ENCODE data around the gene EYS. TPM values are rescaled to one million over a fixed set of nuclear protein-coding genes. Genes with fewer than 3 reads are reported as not detected.

Gene EYS
- total RNA-seq, 1 donor from 2014 or later, result not detected

- no peak overlapping the region for H3K4me3 Mint-ChIP-seq (ENCODE audit: unreplicated experiment)
- no peak for TF ChIP-seq CTCF (IDR thresholded peaks at IDR 0.05)
- peaks cover 2% of the 10 kb centered on the region for H3K4me1 Mint-ChIP-seq (ENCODE audit: unreplicated experiment)
- no peaks in the 10 kb centered on the region for H3K36me3 Mint-ChIP-seq (ENCODE audit: unreplicated experiment)
- DNase-seq (ENCODE audit: extremely low spot score, unreplicated experiment), result no peak
- H3K27me3 Mint-ChIP-seq (ENCODE audit: unreplicated experiment), result no peaks in the 10 kb centered on the region
- no peak overlapping the region for H3K27ac Mint-ChIP-seq (ENCODE audit: unreplicated experiment)
- H3K9me3 Mint-ChIP-seq (ENCODE audit: unreplicated experiment), result no peaks in the 10 kb centered on the region
Measured at GRCh38 chr6:65199121-65199520, 507.9 kb downstream of the EYS start.

GRCh38 chr6:65191471-65191870 lies 515.6 kb downstream of the EYS start:
- Mint-ChIP-seq H3K4me3 (ENCODE audit: unreplicated experiment) (no peak overlapping the region), H3K27ac (ENCODE audit: unreplicated experiment) (no peak overlapping the region), H3K4me1 (ENCODE audit: unreplicated experiment) (no peaks in the 10 kb centered on the region), H3K9me3 (ENCODE audit: unreplicated experiment) (no peaks in the 10 kb centered on the region), H3K36me3 (ENCODE audit: unreplicated experiment) (no peaks in the 10 kb centered on the region), H3K27me3 (ENCODE audit: unreplicated experiment) (no peaks in the 10 kb centered on the region)
- no peak for TF ChIP-seq CTCF (IDR thresholded peaks at IDR 0.05)
- DNase-seq (ENCODE audit: extremely low spot score, unreplicated experiment), result no peak

GRCh38 chr6:65189236-65189881 lies 517.7 kb downstream of the EYS start:
- Mint-ChIP-seq H3K4me1 (ENCODE audit: unreplicated experiment) (no peaks in the 10 kb centered on the region), H3K27ac (ENCODE audit: unreplicated experiment) (no peak overlapping the region), H3K27me3 (ENCODE audit: unreplicated experiment) (no peaks in the 10 kb centered on the region), H3K4me3 (ENCODE audit: unreplicated experiment) (no peak overlapping the region), H3K36me3 (ENCODE audit: unreplicated experiment) (no peaks in the 10 kb centered on the region), H3K9me3 (ENCODE audit: unreplicated experiment) (no peaks in the 10 kb centered on the region)
- DNase-seq (ENCODE audit: extremely low spot score, unreplicated experiment), result no peak
- TF ChIP-seq CTCF (IDR thresholded peaks at IDR 0.05), result no peak

- no peaks in the 10 kb centered on the region for H3K36me3 Mint-ChIP-seq (ENCODE audit: unreplicated experiment)
- TF ChIP-seq CTCF (IDR thresholded peaks at IDR 0.05), result no peak
- H3K9me3 Mint-ChIP-seq (ENCODE audit: unreplicated experiment), result no peaks in the 10 kb centered on the region
- H3K27ac Mint-ChIP-seq (ENCODE audit: unreplicated experiment), result no peak overlapping the region
- H3K4me1 Mint-ChIP-seq (ENCODE audit: unreplicated experiment), result no peaks in the 10 kb centered on the region
- no peak overlapping the region for H3K4me3 Mint-ChIP-seq (ENCODE audit: unreplicated experiment)
- DNase-seq (ENCODE audit: extremely low spot score, unreplicated experiment), result no peak
- H3K27me3 Mint-ChIP-seq (ENCODE audit: unreplicated experiment), result no peaks in the 10 kb centered on the region
Measured at GRCh38 chr6:65186826-65187225, 520.2 kb downstream of the EYS start.

- peaks cover 8% of the 10 kb centered on the region for H3K9me3 Mint-ChIP-seq (ENCODE audit: unreplicated experiment)
- no peak overlapping the region for H3K27ac Mint-ChIP-seq (ENCODE audit: unreplicated experiment)
Measured at GRCh38 chr6:65182681-65183080, 524.3 kb downstream of the EYS start.

More at GRCh38 chr6:65182681-65183080, 524.3 kb downstream of the EYS start:
- TF ChIP-seq CTCF (IDR thresholded peaks at IDR 0.05), result no peak
- Mint-ChIP-seq H3K4me1 (ENCODE audit: unreplicated experiment) (no peaks in the 10 kb centered on the region), H3K27me3 (ENCODE audit: unreplicated experiment) (no peaks in the 10 kb centered on the region), H3K4me3 (ENCODE audit: unreplicated experiment) (no peak overlapping the region), H3K36me3 (ENCODE audit: unreplicated experiment) (no peaks in the 10 kb centered on the region)
- no peak for DNase-seq (ENCODE audit: extremely low spot score, unreplicated experiment)
